ENCODE measurements around the gene PAK4. TPM values are rescaled to one million over a fixed set of nuclear protein-coding genes. Genes with fewer than 3 reads are reported as not detected.

Gene PAK4
- total and polyA plus RNA-seq, 2 donors from 2014 or later: 52.5 to 55.6 TPM

DNA sequence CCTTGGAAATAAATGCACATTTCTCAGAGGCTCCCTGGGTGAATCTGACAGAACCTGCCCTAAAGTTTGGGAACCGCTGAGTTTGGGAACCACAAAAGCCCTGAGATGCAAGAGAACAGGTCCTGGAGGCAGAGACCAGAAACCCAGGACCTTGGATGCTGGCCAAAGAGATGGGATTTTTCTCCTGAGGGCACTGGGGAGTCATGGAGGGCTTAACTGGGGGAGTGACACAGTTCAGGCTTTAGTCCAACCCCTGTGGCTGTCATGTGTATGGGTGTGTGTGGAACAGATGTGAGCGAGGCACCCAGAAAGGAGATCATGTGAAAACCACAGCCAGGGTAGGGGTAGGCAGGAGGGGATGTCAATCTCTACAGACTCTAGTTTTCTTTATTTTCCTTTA is 67.3 kb downstream of the PAK4 start:
- FAIRE-seq: no peak
- no peak for DNase-seq
- intact Hi-C loops (cut with DNase I): no loop called here
- H3K36me3 ChIP-seq (ENCODE audit: control insufficient read depth in 2 of 3, insufficient read depth in 3 of 3, low read length in 3 of 3): no peaks in the 10 kb centered on the region
- H3K9ac ChIP-seq (ENCODE audit: low read length in 3 of 3): no peak overlapping the region
- H3K9me3 ChIP-seq (ENCODE audit: control insufficient read depth in 2 of 3, insufficient read depth in 1 of 3, low read length in 3 of 3): no peaks in the 10 kb centered on the region
- peaks cover 4% of the 10 kb centered on the region for H3K27me3 ChIP-seq (ENCODE audit: control insufficient read depth, insufficient read depth, low read length)
- no peak overlapping the region for H3K4me3 ChIP-seq (ENCODE audit: low read length in 3 of 3)
- no peak overlapping the region for H3K27ac ChIP-seq (ENCODE audit: low read depth in 2 of 2, low read length in 2 of 2)
- H3K4me1 ChIP-seq (ENCODE audit: control insufficient read depth in 2 of 3, insufficient read depth in 2 of 3, low read depth in 1 of 3, low read length in 3 of 3): peaks cover 0 to 5% (median 0%) of the 10 kb centered on the region in 3 donors
- TF ChIP-seq CTCF (IDR thresholded peaks at IDR 0.05; ENCODE audit: borderline replicate concordance, extremely low read depth, insufficient read depth): no peak

DNA sequence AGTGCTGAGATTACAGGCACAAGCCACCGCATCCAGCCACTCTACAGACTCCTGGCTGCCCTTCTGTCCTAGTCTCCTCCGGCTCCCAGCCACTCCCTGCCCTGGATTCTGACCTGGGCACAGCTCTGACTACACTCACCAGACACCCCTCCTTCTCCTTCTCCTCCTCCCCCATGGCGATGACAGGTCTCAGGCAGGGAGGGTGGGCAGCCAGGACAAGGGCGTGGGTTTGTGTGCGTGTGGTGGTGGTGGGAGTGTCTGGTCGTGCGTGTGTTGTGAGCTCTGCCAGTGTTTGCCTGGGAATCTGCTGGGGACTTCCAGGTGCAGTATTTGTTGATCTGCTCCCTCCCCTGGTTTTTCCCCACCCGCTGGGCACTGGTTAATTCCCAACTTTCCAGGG is 68.2 kb downstream of the PAK4 start:
- H3K36me3 ChIP-seq (ENCODE audit: control insufficient read depth in 2 of 3, insufficient read depth in 3 of 3, low read length in 3 of 3): no peaks in the 10 kb centered on the region
- FAIRE-seq (no peak), DNase-seq (no peak)
- peaks cover 4% of the 10 kb centered on the region for H3K27me3 ChIP-seq (ENCODE audit: control insufficient read depth, insufficient read depth, low read length)
- no peak overlapping the region for H3K4me3 ChIP-seq (ENCODE audit: low read length in 3 of 3)
- H3K9me3 ChIP-seq (ENCODE audit: control insufficient read depth in 2 of 3, insufficient read depth in 1 of 3, low read length in 3 of 3): no peaks in the 10 kb centered on the region
- no peak overlapping the region for H3K27ac ChIP-seq (ENCODE audit: low read depth in 2 of 2, low read length in 2 of 2)
- H3K4me1 ChIP-seq (ENCODE audit: control insufficient read depth in 2 of 3, insufficient read depth in 2 of 3, low read depth in 1 of 3, low read length in 3 of 3): peaks cover 0 to 5% (median 0%) of the 10 kb centered on the region in 3 donors
- intact Hi-C loops (cut with DNase I): no loop called here
- H3K9ac ChIP-seq (ENCODE audit: low read length in 3 of 3): no peak overlapping the region
- no peak for TF ChIP-seq CTCF (IDR thresholded peaks at IDR 0.05; ENCODE audit: borderline replicate concordance, extremely low read depth, insufficient read depth)

- Histone ChIP-seq H3K4me3 (ENCODE audit: low read length in 3 of 3) (no peak overlapping the region), H3K27me3 (ENCODE audit: control insufficient read depth, insufficient read depth, low read length) (peaks cover 4% of the 10 kb centered on the region), H3K27ac (ENCODE audit: low read depth in 2 of 2, low read length in 2 of 2) (no peak overlapping the region), H3K9me3 (ENCODE audit: control insufficient read depth in 2 of 3, insufficient read depth in 1 of 3, low read length in 3 of 3) (no peaks in the 10 kb centered on the region), H3K9ac (ENCODE audit: low read length in 3 of 3) (no peak overlapping the region), H3K4me1 (ENCODE audit: control insufficient read depth in 2 of 3, insufficient read depth in 2 of 3, low read depth in 1 of 3, low read length in 3 of 3) (peaks cover 0 to 7% (median 0%) of the 10 kb centered on the region in 3 donors), H3K36me3 (ENCODE audit: control insufficient read depth in 2 of 3, insufficient read depth in 3 of 3, low read length in 3 of 3) (no peaks in the 10 kb centered on the region)
- intact Hi-C loops (cut with DNase I): no loop called here
- DNase-seq (peak in 3 of 5 donors; percentile 54 to 60 (median 59)), FAIRE-seq (no peak)
- no peak for TF ChIP-seq CTCF (IDR thresholded peaks at IDR 0.05; ENCODE audit: borderline replicate concordance, extremely low read depth, insufficient read depth)
Observed at GRCh38 chr19:39194832-39195542, 69.4 kb downstream of the PAK4 start.
